NCI-H2107 treated with DMSO at 0.1 percent for 48 hours (cell line): ENCODE data around the gene ATAD2B.
A peak's percentile ranks its signal among the peaks of the same experiment; 100 is the strongest.
"Not testable (repeated sequence)": the region's sequence is repeated elsewhere in the genome, so short reads cannot be mapped to it uniquely, and the experiment has no call there.

ENCODE experiments used
- DNase-seq: peaks from one replicate; lab custom pipeline; 2025; ENCODE audit not compliant: unreplicated experiment; lab: John Stamatoyannopoulos, UW

The ATAD2B gene

DNA sequence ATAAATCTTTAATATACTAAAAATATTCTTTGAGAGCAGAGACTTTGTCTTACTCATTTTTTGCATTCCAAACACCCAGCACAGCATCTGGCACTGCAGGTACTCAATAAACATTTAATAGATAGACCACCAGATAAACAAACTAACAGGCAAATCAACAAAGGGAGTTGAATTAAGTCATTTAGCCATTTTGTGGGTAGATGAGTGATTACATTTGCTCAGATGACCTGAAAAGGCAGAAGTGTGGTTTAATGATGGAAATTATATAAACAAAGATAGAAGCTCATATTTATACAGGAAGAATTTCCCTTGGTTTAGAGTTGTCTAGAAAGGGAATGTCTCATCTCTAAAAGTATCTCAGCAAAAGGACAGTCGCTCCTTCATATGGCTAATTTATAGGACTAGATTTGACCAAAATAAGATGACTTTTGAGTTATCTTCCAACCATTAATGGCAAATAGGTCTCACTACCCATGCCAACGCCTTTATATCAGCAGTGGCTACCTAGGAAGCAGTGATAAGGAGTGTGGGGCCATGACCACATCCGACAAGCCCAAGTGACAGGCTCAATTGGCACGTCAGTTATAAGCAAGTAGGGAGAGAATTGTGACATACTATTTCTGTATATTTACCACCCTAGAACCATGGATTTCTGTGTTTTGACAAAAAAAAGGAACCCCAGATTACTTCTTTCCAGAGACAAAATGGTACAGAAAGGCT is 173.5 kb downstream of the ATAD2B start:
- no peak for DNase-seq

DNA sequence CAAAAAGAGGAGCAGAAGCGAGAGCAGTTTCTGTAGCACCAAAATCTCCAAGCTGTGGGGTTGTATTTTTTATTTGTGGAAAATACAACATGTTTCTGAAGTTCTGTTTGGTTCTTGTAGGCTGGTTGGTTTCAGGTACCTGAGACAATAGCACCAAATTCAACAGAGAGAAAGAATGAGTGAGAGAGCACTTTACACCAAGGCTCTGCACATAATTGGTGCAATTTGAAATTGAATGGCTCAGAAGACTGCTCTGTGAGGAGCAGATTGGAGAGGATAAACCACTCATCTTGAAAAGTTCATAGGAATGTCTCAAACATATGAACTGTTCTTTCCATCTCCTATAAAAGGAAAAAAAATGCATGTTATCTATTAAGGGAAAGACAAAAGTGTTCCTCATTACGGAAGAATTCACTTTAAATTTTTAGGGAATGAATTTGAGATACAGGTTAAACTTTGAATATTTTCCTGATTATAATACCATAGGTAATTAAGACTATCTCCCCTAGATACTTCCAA is 175.1 kb downstream of the ATAD2B start:
- no peak for DNase-seq

DNA sequence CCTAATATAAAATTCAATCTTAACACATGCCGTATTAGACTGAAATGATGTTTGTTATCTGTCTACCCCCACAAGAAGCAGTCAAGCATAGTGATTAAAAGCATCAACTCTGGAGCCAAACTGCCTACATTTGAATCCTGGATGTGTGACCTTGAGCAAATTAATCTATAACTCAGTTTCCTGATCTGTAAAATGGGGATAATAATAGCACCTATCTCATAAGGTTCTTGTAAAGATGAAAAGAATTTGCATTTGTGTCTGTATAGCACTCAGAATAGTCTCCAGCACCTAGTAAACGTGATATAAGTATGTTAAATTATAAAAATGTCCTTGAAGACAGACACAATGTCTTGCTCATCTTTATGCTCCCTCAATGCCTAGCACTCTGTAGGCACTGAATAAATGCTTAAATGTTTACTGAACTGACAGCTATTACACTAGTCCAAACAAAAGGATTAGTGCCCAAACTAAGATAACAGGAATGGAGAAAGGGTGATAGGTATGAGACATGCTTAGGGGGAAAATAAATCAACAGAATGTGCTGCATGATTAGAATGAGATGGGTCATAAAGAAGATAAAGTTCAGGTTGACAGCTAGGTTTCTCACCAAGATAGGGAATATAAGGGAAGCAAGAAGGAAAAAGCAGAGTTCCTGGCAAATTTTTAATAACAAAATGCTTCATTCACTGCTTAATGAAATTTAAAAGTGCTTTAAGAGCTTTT is 180.6 kb downstream of the ATAD2B start:
- no peak for DNase-seq

- no peak for DNase-seq
These were observed 181.2 kb downstream of the ATAD2B start for GRCh38 chr2:23745726-23746105.

DNA sequence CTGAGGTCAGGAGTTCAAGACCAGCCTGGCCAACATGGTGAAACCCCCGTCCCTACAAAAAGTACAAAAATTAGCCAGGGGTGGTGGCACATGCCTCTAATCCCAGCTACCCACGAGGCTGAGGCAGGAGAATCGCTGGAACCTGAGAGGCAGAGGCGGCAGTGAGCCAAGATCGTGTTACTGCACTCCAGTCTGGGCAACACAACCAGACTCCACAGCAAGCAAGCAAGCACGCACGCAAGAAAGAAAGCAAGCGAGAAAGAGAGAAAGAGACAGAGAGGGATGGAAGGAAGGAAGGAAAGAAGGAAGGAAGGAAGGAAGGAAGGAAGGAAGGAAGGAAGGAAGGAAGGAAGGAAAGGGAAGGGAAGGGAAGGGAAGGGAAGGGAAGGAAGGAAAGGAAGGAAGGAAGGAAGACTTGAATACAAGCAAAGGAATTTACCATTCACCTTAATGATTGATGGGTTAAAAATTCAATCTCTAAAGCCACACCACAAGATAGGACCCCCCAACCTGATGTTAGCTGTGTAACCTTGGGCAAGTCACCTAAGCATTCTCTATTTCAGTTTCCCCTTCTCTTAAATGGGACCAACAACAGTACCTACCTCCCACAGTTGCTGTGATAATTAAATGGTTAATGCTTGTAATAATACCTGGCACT is 181.7 kb downstream of the ATAD2B start:
- no peak for DNase-seq

GRCh38 chr2:23736783-23737182 is 190.1 kb downstream of the ATAD2B start:
- DNase-seq: not testable (repeated sequence)

- DNase-seq: no peak
These were observed 192.5 kb downstream of the ATAD2B start for GRCh38 chr2:23734416-23734815.

DNA sequence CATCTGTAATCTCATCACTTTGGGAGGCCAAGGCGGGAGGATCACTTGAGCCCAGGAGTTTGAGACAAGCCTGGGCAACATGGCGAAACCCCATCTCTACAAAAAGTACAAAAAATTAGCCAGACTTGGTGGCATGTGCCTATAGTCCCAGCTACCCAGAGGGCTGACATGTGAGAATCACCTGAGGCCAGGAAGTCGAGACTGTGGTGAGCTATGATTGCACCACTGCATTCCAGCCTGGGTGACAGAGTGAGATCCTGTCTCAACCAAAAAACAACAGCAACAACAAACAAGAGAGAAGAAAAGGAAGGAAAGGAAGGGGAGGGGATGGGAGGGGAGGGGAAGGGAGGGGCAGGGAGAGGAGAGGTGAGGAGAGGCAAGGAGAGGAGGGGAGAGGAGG is 203.9 kb downstream of the ATAD2B start:
- DNase-seq: not testable (repeated sequence)

- DNase-seq: no peak
These were observed 204.7 kb downstream of the ATAD2B start for GRCh38 chr2:23722255-23722654.

- no peak for DNase-seq
These were observed 205.5 kb downstream of the ATAD2B start for GRCh38 chr2:23721454-23721826.

DNA sequence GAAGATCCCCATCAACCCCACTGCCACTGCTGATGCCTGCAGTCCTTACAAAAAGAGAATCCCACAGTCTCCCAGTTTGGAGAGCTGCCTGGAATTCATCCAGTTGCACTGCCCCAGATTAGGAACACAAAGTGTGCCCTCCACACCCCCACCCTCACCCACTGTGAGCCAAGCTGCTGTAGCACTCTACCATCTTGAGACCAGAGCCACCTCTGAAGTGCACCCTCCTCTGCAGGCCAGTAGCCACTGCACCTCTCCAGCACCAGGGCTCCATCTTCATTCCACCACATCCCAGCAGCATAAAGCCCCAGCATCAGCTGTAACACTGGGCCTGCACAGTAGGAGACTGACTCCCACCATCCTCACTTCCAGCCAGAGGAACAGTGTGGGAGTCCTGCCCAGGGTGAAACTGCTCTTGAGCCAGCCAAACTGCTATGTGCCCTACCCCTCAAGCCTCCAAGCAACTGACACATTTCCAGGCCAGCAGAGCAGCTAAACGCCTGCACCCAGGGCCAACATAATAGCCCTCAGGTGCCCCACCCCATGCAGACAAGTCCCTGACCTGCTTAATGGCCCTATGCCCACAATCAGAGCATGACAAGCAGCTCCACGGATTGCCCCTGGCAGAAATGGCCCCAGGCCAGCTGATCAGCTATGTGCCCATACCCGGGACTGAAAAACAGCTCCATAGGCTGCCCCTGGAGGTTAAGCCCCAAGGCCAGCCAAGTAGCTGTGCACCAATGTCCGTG is 206.0 kb downstream of the ATAD2B start:
- DNase-seq: no peak

DNA sequence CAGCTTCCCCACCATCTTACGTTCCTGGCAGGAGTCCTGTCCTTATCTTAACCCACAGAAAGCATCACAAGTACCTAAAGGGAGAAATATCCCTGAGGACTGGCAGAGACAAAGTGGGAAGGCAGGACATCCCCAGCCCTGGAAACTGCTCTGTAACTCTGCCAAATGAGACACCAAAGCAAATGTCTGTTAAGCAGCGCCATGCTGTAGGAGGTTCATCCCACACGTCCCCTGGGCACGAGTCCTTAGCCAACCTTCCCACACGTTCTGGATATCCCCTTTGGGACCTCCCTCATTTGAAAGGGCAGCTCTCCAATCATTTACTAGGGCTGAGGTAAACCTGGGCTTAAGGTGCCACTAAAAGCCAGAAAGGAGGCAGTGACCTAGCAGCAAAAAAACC is 207.2 kb downstream of the ATAD2B start:
- DNase-seq: no peak

DNA sequence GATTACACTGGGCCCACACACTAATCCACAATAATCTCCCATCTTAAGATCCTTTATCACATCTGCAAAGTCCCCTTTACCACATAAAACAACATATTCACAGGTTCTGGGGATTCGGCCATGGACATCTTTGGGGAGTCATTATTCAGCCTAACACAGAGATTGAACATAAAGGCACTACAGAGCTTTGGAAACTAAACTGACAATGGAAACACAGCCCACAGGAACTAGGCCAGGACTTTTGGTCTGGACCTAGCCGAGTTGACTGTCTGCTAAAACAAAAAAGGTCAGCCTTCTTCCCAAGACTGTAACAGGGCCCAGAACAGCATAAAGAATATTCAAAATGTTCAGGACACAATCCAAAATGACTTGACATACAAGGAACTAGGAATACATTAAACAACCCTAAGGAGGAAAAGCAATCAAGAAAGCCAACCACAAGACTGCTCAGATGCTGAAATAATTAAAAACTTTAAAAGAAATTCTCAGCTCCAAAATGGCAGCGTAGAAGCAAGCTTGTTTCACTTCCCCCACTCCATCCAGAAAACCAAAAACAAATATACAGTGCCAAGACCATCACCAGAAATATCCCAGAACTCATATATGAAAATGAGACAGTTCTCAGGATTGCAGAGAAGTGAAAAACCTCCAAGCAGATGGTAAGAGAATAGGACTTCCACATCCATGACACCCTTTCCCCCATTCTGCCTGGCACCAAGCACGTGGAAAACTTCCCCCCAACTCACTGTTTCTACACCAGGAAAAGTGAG is 207.8 kb downstream of the ATAD2B start:
- DNase-seq: no peak

- peak; percentile 5 for DNase-seq
These were observed 213.6 kb downstream of the ATAD2B start for GRCh38 chr2:23713351-23713750.

GRCh38 chr2:23712756-23713151 is 214.2 kb downstream of the ATAD2B start:
- DNase-seq: no peak

DNA sequence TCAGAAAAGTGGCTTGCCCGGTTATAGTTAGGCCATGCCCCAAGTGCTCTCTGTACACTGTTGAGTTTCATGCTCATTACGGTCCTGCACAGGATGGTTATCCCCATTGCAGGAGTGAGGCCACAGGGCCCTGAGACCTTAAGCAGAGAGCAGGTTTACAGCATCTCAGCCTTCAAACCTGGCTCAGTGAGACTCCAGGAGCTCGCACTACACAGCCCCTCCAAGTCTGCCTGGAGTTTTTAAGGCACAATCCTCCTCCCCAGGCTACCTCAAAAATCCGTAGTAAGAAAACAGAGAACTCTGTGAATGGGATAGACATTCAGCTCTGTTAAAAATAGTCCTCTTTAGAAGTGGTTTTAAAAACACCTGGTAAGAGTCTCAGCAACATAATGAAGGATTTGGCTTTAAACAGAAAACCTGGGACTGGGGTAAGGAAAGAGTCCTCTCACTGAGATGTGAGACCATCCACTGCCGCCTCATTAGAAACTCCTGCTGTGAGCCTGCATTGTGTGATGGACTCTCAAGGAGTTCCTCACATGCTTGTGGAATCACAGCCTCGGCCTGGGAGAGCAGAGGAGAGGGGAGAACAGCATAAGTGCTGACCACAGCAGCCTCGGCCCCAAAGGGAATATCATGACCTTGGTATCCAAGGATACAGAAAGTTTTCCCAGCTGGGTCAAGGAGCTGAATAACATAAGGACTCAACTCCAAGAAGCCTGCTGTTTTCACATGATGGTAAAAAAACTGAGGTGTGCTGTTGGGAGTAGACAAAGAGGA is 214.8 kb downstream of the ATAD2B start:
- peak; percentile 60 for DNase-seq

DNA sequence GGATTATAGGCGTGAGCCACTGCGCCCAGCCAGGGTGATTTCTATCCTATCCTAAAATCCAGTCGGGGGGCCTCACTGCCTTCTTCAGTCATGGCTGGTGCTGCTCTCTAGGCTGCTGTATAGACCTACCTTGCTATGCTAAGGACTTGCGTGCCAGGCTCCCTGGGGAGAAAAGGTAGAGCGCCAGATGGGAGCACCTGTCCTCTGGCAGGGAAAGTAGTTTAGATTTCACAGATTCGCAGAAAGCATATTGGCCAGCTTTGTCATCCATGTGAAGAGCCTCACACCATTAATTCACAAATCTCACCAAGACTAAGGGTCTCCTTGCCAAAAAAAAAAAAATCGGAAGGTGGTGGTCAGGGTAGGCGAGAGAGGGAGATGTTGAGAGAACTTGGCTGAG is 217.6 kb downstream of the ATAD2B start:
- peak; percentile 20 for DNase-seq

GRCh38 chr2:23708771-23709170 is 218.2 kb downstream of the ATAD2B start:
- DNase-seq: no peak

DNA sequence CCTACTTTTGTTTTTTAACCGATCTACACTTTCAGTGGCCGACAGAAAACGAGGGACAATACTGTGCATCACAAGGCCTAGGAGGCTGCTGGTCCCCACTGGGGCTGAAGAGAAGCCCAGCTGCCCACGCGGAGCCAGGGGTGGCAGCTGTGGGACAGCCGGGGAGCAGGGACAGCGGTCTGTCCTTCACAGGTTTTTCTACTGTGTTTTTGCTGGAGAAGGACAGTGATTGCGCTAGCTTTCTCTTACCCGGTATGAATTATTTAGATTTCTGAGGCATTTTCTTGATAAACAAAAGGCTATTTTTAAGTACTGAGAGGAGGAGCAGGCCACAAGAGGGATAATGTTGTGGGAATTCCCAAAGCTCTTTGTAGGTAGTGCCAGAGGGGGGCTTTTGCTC is 219.8 kb downstream of the ATAD2B start:
- no peak for DNase-seq

GRCh38 chr2:23706613-23707078 is 220.3 kb downstream of the ATAD2B start:
- no peak for DNase-seq
